ENCODE measurements around the gene LYPLA2.

LYPLA2 gene

DNA sequence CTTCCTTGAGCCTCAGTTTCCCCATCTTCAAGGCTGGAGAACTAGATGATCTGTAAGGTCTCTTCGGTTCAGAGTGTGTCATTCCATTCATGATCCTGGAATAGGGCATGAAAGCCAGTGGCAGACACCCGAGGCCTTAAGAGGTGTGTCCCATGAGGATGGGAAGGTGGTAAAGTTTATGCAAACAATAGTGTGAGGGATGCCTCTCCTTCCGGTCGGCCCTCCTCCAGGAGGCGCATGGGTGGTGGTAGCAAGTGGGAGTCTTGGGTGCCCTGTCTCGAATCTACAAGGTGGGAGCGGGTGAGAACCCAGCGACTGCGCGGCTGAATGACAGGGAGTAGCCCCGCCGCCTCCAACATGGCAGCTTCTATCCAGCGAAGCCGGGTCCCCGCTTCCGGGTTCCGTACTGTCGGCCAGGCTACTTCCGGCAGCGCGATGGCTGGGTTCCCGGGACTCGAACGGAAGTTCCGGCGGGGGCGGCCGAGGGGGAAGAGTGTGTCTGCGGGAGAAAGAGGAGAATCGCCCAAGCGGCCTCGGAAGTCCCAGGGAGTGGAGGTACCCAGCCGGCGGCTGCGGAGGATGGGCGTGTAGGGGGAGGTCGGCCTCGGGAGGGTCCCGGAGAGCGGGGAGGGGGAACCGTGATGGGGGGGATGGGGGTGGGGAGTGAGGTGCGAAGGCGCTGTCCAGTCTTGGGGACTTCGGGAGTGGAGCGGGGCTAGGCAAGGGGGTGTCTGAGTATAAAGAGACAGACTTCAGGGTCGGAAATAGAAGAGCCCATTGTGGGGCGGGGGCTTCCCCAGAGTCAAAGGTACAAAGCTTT lies at the start of gene LYPLA2:
Gene LYPLA2 (plus strand): TSS at position 450 of the 820 bp plus-strand sequence. CDS start 1,538 bp downstream, outside the sequence.
- peak; percentile 88 for DNase-seq (ENCODE audit: low spot score)

- DNase-seq (ENCODE audit: low spot score): no peak
Measured at GRCh38 chr1:23741609-23742008, 49.3 kb upstream of the LYPLA2 start.

- DNase-seq (ENCODE audit: low spot score): peak; percentile 3
Measured at GRCh38 chr1:23742670-23743286, 48.2 kb upstream of the LYPLA2 start.

- DNase-seq (ENCODE audit: low spot score): peak; percentile 56
Measured at GRCh38 chr1:23743287-23744152, 47.4 kb upstream of the LYPLA2 start, which contains the start of gene ELOA. Gene ELOA (plus strand): TSS chr1:23743471. CDS start chr1:23743504, 33 bp downstream.

DNA sequence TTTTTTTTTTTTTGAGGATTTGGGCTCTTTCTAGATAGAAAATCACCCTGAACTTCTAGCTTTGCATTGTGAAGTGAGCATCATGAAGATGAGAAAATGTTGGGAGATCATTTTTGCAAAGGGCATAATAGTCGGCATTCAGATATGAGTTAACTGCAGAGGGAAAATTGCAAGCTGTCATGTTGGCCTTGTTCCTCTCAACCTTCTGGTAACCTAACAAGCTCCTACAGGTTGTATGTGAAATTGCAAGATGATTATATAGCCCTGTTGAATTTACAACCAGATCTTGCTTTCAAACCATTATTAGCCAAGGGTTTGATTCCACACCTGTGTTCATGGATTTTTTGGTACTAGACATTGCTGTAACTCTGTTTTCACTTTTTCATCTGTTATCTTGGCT lies 45.4 kb upstream of the LYPLA2 start:
- peak; percentile 70 for DNase-seq (ENCODE audit: low spot score)

- no peak for DNase-seq (ENCODE audit: low spot score)
Measured at GRCh38 chr1:23748016-23748415, 42.9 kb upstream of the LYPLA2 start.

DNA sequence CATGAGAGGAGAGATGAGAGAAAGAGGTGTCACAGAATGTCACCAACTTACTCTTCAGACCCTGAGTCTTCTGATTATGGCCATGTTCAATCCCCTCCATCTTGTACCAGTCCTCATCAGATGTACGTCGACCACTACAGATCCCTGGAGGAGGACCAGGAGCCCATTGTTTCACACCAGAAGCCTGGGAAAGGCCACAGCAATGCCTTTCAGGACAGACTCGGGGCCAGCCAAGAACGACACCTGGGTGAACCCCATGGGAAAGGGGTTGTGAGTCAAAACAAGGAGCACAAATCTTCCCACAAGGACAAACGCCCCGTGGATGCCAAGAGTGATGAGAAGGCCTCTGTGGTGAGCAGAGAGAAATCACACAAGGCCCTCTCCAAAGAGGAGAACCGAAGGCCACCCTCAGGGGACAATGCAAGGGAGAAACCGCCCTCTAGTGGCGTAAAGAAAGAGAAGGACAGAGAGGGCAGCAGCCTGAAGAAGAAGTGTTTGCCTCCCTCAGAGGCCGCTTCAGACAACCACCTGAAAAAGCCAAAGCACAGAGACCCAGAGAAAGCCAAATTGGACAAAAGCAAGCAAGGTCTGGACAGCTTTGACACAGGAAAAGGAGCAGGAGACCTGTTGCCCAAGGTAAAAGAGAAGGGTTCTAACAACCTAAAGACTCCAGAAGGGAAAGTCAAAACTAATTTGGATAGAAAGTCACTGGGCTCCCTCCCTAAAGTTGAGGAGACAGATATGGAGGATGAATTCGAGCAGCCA lies 39.7 kb upstream of the LYPLA2 start:
- DNase-seq (ENCODE audit: low spot score): peak; percentile 37

GRCh38 chr1:23751815-23752200 lies 39.1 kb upstream of the LYPLA2 start:
- DNase-seq (ENCODE audit: low spot score): no peak

DNA sequence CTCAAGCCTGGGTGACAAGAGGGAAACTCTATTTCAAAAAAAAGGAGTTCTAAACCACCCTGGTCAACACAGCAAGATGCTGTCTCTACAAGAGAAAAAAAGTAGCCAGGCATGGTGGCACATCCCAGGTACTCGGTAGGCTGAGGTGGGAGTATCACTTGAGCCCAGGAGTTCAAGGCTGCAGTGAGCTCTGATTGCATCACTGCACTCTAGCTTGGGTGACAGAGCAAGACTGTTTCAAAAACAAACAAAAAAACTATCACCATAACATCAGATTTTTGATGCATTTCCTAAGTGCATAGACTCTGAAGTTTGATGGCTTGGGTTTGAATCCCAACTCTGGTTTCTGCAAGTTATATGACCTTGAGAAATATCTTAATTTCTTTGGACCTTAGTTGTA lies 38.0 kb upstream of the LYPLA2 start:
- no peak for DNase-seq (ENCODE audit: low spot score)

GRCh38 chr1:23756676-23757075 lies 34.3 kb upstream of the LYPLA2 start:
- no peak for DNase-seq (ENCODE audit: low spot score)

GRCh38 chr1:23757812-23758211 lies 33.1 kb upstream of the LYPLA2 start:
- DNase-seq (ENCODE audit: low spot score): no peak

- no peak for DNase-seq (ENCODE audit: low spot score)
Measured at GRCh38 chr1:23759277-23759676, 31.7 kb upstream of the LYPLA2 start.

DNA sequence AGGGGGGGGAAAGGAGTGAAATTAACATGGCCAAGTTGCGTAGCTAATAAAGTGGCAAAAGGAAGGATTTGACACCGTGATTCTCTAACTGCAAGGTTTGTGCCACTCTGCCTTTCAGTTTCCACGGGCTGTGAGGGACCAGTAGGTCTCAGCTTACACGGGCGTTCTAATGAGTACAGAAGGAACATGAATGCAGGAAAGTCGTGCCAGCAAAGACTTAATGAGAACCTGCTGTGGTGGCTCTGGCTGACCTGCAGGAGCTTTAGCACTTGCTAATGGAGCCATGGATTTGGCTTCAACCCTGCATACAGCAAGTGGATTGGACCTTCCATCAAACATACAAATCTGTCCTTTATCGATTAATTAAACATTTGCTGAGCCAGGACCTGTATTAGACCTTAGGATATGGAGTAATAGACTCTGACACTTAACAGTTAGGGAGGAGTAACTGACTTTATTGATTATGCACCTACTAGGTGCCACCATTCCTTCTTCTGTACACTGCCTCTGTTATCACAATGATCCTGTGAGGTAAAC lies 27.8 kb upstream of the LYPLA2 start:
- no peak for DNase-seq (ENCODE audit: low spot score)

- no peak for DNase-seq (ENCODE audit: low spot score)
Measured at GRCh38 chr1:23768733-23769132, 22.2 kb upstream of the LYPLA2 start.

DNA sequence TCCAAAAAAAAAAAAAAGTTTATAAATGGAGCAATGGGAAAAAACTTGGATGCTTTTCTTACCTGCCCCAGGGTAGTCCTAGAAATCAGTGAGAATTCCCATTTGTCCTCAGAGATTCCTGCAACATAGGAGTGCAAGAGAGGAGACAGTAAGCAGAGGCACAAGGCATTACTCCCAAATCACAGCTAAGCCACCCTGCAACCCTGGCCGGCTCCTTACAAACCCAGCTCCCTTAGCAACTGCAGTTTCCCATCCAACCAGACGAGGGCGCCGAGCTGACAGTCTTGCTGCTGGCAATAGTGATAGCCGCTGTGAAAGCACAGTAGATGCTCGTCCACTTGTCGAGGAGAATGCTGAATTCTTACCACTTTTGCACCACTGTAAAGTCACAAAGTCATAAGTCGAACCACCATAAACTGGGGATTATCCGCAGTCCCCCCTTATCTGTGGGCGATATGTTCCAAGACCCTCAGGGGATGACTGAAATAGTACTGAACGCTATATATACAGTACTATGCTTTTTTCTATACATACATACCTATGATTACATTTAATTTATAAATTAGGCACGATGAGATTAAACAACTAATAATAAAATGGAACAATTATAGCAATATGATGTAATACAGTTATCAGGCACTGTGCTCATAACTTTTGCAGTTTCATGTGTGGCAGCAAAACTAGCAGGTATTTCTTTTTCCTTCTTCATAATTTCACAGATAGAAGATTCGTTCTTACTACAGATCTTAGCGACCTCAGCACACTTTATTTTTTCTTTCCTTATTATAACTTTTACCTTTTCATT lies 18.7 kb upstream of the LYPLA2 start:
- peak; percentile 66 for DNase-seq (ENCODE audit: low spot score)

- DNase-seq (ENCODE audit: low spot score): no peak
Measured at GRCh38 chr1:23772854-23773242, 18.1 kb upstream of the LYPLA2 start.

DNA sequence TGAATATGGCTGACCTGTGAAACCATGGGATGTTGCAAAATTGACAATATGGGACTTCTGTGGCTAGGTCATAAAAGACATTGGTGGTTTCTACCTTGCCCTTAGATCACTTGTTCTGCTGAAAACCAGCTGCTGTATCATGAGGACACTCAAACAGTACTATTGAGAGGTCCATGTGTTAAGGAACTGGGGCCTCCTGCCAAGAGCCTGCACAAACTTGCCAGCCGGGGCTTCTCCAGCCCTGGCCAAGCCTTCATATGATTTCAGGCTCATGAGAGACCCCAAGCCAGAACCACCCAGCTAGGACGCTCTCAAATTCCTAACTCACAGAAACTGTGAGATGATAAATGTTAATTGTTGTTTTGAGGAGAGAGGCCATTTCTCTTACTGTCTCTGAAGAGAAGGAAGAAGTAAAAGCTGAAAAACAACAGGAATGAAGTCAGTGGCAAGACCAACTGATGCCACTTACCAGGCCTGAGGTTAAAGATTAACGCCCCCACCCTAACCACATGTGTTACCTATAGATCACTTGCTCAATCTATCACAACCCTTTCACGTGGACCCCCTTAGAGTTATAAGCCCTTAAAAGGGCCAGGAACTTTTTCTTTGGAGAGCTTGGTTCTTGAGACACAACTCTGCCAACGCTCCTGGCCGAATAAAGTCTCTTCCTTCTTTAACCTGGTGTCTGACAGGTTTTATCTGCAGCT lies 16.6 kb upstream of the LYPLA2 start:
- no peak for DNase-seq (ENCODE audit: low spot score)

DNA sequence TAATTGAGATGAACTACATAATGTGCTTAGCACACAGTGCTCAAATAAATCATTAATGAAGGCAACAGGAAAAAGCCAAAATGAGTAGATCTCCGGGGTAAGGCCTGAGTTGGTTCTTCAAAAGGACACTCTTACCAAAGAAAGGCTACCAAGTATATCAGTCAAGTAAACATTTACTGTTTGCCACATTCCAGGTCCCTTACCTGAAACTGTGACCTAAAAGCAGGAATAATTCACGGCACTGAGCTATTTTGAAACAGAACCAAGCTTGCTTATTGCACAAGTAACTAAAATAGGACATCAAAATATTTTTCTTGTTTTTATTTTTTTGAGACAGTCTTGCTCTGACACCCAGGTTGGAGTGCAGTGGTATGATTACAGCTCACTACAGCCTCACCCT lies 14.7 kb upstream of the LYPLA2 start:
- DNase-seq (ENCODE audit: low spot score): no peak

- DNase-seq (ENCODE audit: low spot score): peak; percentile 86
Measured at GRCh38 chr1:23777979-23778814, 12.7 kb upstream of the LYPLA2 start, which contains the start of gene PITHD1. Gene PITHD1 (plus strand): TSS chr1:23778418. CDS start chr1:23778516, 98 bp downstream.
